Umbilical cord (tissue), 2 donors: ENCODE measurements around the gene CYSTM1. TPM values are rescaled to one million over a fixed set of nuclear protein-coding genes. Genes with fewer than 3 reads are reported as not detected.
"Not testable (repeated sequence)": the region's sequence is repeated elsewhere in the genome, so short reads cannot be mapped to it uniquely, and the experiment has no call there.

Source experiments
- DNase-seq: peaks from one replicate; pipeline ENCODE4 v3.0.0-alpha.2; 2015; ENCODE audit warnings: low spot score
- total RNA-seq: library from RNA; depleted of rRNA; stranded (reverse); fragments of >200 nt; gene quantifications from one replicate; pipeline ENCODE4 v1.2.3, GENCODE V29; 2014; ENCODE audit warnings: low replicate concordance; ENCODE audit not compliant: insufficient read depth

CYSTM1 gene
- total RNA-seq, 1 donor from 2014 or later: 6.3 TPM

GRCh38 chr5:140148508-140148907, 26.5 kb upstream of the CYSTM1 start:
- DNase-seq: no peak

GRCh38 chr5:140150201-140150600, 24.8 kb upstream of the CYSTM1 start:
- DNase-seq: no peak

DNA sequence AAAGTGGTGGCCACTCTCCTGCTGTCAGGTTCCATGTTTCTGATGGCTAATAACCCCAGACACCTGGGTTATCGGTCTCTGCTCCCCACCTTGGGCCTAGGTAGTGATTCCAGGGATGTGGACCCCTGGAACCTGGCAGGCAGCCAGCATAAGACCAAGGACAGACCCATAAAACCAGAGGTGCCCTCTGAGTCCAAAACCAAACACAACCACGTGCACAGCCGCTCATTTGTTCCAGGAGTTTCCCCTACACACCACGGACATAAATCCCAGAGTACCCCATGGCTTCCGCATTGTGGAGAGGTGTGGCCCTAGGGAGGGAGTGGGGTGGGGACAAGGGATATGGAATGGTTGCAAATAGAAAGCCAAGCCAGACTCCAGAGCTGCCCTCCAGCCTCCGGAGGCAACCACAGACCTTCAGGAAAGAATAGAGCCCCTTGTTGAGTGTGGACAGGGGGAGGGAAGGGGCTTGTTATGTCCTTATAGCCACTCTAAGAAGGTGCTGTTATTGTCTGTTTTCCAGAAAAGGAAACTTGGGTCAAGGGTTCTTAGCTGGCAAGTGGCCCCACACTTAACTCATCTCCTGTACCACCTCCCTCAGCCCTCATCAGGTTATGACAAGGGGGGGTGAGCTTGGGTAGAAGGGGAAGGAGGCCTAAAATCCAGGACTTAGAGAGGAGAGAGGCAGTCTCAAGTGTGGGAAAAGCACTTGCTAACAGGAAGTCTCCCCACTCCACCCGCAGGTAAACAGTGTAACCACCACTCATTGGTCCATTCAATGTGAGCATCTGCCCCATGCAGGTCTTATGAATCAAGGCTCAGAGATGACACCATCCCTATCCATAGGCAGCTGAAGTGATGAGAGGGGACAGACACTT, 23.6 kb upstream of the CYSTM1 start:
- no peak for DNase-seq

DNA sequence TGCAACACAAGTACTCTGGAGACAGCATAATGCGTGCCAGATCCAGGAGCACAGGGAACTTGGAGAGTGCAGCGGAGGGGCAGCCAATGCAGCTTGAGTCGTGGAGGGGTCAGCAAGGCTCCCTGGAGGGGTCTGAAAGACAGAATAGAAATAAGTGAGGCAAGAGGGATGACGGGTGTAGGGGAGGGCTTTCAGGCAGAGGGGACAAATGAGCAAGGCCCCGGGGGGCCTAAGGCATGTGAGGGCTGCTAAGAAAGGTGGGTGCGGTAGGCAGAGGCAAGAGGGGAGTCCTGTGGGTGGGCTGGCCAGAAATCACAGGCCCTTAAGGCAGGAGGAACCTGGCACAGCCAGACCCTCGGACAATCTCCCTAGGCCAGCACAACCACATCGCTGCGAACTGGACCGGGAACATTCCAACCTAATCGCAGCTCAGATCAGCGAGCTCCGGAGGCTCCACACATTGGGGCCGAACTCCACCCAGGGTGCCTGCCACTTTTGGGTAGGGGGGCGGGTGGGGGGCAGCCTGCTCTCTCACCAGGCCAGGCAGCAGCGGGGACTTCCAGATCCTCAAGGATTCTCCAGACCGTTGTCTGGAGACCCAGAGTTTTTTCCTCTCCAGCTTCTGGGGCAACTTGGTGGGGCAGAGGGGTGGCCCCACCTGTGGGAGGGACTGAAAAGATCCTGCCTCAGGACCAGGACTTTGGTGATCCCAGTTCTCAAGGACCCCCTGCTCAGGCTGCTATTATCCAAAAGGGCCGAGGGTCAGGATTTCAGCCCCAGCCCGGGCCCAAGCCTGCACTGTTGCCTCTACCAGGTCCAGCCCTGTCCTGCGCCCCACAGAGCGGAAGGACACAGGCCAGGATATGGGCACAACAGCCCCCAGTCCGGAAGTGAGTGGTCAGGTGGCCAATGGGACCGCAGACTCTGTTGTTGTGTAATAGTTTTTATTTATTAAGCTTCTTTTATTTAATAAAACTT, 22.7 kb upstream of the CYSTM1 start:
- peak; percentile 28 for DNase-seq

DNA sequence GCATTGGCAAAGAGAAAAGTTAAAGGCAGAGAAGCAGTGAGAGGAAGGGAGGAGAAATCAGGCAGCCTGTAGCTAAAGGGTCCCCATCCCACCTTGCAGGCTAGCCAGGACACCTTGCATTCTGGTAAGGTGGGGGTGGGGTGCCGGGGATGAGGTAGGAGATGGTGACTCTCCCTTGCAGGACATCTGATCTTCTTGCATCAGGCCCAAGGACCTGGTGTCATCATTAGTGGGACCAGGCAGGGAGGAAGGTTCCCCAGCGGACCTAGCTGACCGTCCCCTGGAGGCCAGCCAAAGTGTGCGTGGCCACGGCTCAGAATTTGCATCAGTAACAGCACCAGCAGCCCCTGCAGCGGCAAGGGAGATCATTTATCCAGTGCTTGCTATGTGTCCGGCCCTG, 21.7 kb upstream of the CYSTM1 start:
- no peak for DNase-seq

- no peak for DNase-seq
Observed at GRCh38 chr5:140153905-140154304, 21.1 kb upstream of the CYSTM1 start.

DNA sequence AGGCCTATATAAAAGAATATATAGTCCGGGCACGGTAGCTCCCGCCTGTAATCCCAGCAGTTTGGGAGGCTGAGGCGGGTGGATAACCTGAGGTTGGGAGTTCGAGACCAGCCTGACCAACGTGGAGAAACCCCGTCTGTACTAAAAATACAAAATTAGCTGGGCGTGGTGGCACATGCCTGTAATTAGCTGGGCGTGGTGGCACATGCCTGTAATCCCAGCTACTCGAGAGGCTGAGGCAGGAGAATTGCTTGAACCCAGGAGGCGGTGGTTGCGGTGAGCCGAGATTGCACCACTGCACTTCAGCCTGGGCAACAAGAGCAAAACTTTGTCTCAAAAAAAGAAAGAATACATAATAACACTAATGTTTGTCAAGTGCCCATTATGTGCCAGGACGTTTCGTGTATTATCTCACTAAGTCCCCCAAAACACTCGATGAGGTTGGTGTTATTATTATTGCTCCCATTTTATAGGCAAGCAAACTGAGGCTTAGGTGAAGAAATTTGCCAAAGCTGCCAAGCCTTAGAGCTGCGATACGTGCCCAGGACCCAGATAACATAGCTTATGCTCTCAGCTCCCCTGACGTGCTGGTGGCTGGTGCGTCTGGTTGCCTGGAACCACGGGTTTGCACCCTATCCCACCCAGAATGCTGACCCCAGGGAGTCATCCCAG, 20.1 kb upstream of the CYSTM1 start:
- DNase-seq: not testable (repeated sequence)

GRCh38 chr5:140157032-140157781, 17.8 kb upstream of the CYSTM1 start:
- DNase-seq: peak; percentile 89

DNA sequence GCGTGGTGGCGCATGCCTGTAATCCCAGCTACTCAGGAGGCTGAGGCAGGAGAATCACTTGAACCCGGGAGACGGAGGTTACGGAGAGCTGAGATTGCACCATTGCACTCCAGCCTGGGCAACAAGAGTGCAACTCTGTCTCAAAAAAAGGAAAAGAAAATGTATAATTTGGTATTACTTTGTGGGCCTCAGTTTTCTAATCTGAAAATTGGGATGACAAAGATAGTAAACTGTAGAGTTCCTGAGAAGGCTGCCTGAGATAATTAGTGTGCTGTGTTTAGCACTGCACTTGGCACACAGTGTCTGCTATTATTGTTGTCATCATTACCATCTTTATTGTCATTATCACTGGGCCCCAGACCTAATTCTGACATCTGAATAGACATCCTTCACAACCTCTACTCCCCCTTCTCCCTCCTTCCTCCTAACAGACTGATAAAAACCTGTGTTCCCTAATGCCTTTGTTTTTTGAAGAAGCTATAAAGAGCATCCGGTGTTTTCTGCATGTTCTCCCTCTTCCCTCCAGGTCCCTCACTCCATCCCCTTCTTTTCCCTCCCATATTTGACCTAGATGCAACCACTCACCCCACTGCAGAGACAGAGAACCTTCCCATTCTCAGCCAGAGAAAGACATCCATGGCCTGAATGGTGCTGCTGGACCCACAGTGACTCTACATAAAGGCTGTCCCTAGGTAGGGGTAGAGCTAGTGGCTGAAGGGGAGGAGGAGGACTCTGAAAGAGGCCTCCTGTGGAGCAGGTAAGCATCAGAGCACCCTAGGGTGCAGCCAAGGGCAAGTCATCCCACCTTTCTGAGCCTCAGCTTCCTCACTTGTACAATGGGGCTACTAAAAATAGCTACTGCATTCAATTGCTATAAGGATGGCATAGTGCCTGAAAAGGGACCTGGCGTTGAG, 15.7 kb upstream of the CYSTM1 start:
- no peak for DNase-seq

- no peak for DNase-seq
Observed at GRCh38 chr5:140162275-140162674, 12.7 kb upstream of the CYSTM1 start.

DNA sequence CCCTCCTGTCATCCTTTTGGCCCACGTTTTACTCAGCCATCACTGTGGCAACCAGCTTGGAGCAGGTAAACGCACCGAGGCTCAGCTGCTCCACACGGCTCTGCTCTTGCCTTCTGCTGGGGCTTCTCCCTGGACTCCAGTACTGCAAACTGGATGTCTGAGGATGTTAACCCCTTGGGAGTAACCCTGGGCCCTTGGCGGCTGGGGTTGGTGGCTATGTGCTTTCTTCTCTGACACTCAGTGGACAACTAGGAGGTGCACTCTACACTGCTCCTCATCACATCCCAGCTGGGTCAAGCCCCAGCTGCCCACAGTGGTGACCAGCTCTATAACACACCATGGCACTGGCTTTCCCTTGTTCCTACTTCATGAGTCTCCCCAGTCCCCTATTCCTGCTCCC, 12.2 kb upstream of the CYSTM1 start:
- DNase-seq: no peak

DNA sequence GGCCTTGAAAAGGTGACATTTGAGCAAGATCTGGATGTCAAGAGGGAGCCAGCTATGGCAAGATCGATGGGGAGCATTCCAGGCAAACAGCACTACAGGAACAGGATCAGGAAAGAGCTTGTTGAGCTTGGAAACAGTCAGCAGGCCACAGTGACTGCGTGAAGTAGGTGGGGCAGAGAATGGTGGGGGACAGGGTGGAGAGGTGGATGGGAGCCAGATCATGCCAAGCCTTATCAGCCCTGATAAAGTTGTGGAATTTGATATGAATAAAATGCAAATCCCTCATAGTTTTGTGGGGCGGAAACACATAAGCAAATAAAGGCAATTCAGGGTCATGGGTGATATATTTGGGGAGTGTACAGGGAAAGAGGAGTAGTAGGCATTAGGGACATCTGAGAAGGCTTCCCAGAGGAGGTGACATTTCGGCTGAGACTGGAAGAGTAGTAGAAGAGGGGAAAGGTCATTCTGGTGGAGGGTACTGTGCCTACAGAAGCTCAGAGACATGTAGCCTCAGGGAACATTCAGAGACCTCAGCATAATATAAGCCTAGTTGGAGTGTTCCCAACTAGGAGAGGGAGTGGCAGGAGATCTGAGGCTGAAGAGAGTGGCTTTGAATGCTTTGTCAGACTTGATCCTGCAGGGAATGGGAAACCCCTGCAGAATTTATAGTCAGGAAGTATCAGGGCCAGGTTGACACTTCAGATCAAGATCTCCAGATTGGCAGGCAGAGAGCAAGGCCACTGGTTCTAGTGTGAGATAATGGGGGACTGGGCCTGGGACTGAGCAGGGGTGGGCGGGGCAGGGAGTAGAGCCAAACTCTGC, 9.7 kb upstream of the CYSTM1 start:
- peak; percentile 62 for DNase-seq

DNA sequence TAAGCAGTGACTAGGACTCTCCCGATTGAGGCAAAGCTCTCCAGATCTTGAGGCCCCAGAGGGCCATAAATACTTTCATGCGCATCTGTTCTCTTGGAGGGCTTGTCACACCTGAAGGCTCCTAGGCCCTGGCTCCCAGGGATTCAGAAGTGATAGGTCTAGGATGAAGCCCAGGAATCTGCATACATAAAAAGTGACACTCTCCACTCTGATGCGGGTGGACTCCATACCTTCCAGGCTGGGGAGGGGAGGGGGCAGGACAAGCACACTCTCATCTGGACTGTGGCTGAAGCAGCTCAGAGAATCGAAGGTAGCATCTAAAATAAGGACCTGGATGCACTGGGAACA, 9.1 kb upstream of the CYSTM1 start:
- no peak for DNase-seq

DNA sequence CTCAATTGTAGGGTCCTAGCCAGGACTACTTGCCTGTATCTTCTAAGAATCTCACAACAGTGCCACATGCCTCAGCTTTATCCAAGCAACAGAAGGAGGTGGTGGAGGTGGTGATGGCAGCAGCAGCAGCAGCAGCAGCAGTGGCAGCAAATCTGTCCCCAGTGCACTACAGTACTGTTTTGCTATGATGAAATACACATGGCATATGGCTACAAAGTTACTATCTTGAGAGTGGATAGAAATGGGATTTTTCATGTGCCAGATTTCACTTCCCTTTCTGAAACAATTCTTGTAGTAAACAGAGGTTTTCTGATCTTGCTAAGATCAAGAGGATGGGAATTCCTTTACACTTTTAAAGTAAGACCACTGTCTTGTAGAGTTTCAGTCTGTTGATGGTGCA, 8.1 kb upstream of the CYSTM1 start:
- no peak for DNase-seq

- DNase-seq: no peak
Observed at GRCh38 chr5:140168371-140168770, 6.6 kb upstream of the CYSTM1 start.

DNA sequence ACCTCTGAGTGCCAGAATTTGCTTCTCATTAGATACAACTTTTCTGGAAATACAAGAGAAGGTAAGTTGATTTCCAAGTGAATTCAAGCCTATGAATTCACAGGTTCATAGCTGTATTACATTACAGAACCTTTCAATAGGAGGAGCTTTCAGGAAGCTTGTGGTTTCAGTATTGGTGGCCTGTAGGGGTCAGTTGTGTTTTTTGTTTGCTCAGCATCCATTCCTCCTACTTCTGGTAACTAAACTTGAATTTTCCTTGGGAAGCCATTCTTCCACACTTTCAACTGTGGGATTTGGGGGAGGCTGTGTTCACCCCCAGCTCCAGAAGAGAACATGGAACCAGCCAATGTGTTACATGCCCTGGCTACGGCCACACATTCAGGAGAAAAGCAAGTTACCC, 5.6 kb upstream of the CYSTM1 start:
- no peak for DNase-seq

GRCh38 chr5:140172483-140172882, 2.5 kb upstream of the CYSTM1 start:
- DNase-seq: no peak

- no peak for DNase-seq
Observed at GRCh38 chr5:140174014-140174413, 974 bp upstream of the CYSTM1 start.

GRCh38 chr5:140175367-140176030, 511 bp downstream of the CYSTM1 start:
- DNase-seq: peak; percentile 73
